Activated CD4-positive, alpha-beta T cell treated with anti-CD3 and anti-CD28 coated beads, Interleukin-2, amount 50 U/mL, for 24 hours (primary cell): Measurements from ENCODE around the gene SVOPL.

ENCODE experiments used
- DNase-seq, 2 donors: peaks; one replicate each; pipeline ENCODE4 v3.0.0-alpha.2; 2020; ENCODE audit warnings: low read depth in 1 of 2, low spot score in 1 of 2

SVOPL gene

GRCh38 chr7:138565071-138565450, 136.1 kb downstream of the SVOPL start:
- DNase-seq = no peak

GRCh38 chr7:138564365-138564764, 136.8 kb downstream of the SVOPL start:
- no peak for DNase-seq

GRCh38 chr7:138563808-138564207, 137.4 kb downstream of the SVOPL start:
- no peak for DNase-seq

GRCh38 chr7:138559448-138559847, 141.7 kb downstream of the SVOPL start:
- no peak for DNase-seq

- no peak for DNase-seq
Observed at GRCh38 chr7:138556771-138557484, 144.2 kb downstream of the SVOPL start.

GRCh38 chr7:138555684-138556083, 145.5 kb downstream of the SVOPL start:
- no peak for DNase-seq

GRCh38 chr7:138554674-138555073, 146.5 kb downstream of the SVOPL start:
- no peak for DNase-seq

- no peak for DNase-seq
Observed at GRCh38 chr7:138553805-138554204, 147.4 kb downstream of the SVOPL start.

- DNase-seq = no peak
Observed at GRCh38 chr7:138551102-138551501, 150.1 kb downstream of the SVOPL start.

GRCh38 chr7:138550337-138550736, 150.8 kb downstream of the SVOPL start:
- no peak for DNase-seq

GRCh38 chr7:138549082-138549481, 152.1 kb downstream of the SVOPL start:
- no peak for DNase-seq

- no peak for DNase-seq
Observed at GRCh38 chr7:138546829-138547228, 154.3 kb downstream of the SVOPL start.

GRCh38 chr7:138546064-138546619, 155.0 kb downstream of the SVOPL start:
- no peak for DNase-seq

GRCh38 chr7:138545123-138545522, 156.0 kb downstream of the SVOPL start:
- DNase-seq = no peak
